Superior temporal gyrus (tissue), 1 donor: ENCODE results near the gene CTBP2.
"Not testable (repeated sequence)": the region's sequence is repeated elsewhere in the genome, so short reads cannot be mapped to it uniquely, and the experiment has no call there.

Experiments
- DNase-seq: peaks from one replicate; pipeline ENCODE4 v3.0.0-alpha.2; 2016; ENCODE audit errors: extremely low spot score

CTBP2 gene

GRCh38 chr10:125158601-125159485 lies 1.5 kb downstream of the CTBP2 start:
- no peak for DNase-seq

GRCh38 chr10:125158275-125158600 lies 2.1 kb downstream of the CTBP2 start:
- DNase-seq: peak; percentile 71

- peak; percentile 41 for DNase-seq
Measured at GRCh38 chr10:125157505-125157904, 2.9 kb downstream of the CTBP2 start.

DNA sequence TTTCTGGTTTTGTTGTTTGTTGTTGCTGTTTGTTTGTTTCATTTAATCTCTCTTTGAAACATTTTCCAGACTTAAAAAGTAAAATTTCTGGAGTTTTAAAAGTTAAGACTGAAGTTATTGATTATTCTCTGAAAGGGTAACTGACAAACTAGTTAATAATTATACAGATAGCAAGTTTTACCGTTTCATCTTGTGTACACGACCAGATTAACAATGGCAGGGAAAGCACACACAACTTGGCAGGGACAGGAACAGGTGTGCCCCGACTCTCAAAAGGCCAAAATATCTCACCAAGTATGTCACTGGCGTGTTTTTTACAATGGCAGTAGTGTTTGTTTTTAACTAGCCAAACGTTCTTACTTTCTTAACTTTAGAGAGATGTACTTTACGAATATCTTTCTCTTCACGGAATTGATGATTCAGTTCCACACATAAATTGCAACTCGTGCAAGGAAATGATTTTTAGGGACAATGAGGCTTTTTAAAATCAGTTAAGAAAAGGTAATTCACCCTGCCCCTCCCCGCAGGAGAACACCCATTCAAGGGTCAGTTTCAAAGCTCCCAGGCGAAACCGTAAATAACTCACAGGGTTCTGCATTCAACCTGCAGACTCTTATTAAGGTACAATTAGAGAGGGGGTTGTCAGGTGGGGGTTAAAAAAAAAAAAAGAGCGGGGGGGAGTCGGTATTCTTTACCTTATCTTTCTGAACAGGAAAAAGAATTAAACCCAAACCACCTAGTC lies 3.5 kb downstream of the CTBP2 start:
- DNase-seq: peak; percentile 38

DNA sequence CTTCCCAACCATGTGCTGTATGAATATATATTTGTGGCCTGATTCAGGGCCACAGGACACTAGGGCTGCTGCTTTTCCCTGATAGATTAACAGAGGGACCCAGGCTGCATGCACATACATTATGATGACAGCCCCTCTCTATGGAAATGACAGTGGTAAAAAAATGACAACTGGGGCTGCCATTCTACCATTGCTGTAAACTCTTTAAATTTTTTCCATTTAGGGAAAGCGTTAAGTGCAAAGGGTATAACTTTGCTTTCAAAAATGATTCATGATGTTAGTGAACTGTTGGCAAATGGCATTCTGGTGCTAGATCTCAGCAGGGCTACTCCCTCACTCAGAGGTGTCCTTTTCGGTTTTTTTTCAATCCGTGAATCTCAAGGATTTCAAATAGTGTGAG lies 4.2 kb downstream of the CTBP2 start:
- DNase-seq: no peak

- peak; percentile 80 for DNase-seq
Measured at GRCh38 chr10:125155101-125155500, 5.3 kb downstream of the CTBP2 start.

DNA sequence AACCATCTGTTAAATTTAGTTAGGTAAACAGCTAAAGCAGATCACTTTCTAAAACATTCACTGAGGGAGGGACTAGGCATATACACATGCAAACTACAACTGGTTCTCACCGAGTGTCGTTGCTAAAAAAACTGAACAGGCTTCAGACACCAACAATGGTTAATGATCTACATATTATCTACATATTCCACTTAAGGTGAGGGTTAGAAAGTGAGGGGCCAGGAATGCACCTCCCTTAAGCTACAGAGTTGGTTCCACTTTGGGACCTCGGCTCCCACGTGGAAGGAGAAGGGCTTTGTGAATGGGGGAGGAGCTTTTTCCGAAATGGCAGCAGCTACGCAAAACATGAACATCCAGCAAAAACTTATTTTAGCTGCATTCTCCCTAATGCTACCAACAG lies 5.8 kb downstream of the CTBP2 start:
- DNase-seq: peak; percentile 50

DNA sequence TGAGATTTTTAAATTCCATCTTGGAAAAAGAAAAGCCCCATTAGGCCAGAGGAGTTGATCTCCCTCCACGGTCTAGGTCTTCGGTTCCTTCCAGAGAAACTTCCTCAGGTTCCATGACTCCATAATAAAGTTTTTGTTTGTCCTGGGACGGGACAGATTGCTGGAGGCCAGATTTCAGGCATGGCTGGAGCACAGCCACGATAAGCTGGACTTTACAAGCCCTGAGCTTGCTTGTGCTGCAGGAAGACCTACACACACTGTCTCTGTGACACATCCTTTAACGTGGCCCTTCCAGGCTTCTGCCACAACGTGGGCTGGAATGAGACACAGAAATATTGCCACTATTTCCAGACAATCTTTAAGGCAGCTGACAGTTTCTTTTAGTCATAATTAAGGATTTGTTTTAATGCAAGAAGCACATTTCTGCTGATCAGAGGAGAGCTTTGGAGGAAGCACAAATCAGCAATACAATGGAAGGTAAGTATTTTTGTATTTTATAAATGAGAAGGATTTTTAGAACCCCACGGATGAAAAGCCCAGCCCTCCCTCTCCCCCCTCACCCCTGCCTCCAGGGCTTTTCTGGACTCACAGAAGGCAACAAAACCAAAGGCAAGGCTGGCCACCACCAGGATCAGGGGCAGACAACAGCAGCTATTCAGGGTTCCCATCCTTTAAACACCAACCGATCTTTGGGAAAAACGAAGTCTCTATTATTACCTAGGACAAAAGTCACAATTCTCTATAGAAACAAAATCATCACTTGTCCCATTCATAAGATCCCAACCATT lies 6.5 kb downstream of the CTBP2 start:
- DNase-seq: peak; percentile 43

DNA sequence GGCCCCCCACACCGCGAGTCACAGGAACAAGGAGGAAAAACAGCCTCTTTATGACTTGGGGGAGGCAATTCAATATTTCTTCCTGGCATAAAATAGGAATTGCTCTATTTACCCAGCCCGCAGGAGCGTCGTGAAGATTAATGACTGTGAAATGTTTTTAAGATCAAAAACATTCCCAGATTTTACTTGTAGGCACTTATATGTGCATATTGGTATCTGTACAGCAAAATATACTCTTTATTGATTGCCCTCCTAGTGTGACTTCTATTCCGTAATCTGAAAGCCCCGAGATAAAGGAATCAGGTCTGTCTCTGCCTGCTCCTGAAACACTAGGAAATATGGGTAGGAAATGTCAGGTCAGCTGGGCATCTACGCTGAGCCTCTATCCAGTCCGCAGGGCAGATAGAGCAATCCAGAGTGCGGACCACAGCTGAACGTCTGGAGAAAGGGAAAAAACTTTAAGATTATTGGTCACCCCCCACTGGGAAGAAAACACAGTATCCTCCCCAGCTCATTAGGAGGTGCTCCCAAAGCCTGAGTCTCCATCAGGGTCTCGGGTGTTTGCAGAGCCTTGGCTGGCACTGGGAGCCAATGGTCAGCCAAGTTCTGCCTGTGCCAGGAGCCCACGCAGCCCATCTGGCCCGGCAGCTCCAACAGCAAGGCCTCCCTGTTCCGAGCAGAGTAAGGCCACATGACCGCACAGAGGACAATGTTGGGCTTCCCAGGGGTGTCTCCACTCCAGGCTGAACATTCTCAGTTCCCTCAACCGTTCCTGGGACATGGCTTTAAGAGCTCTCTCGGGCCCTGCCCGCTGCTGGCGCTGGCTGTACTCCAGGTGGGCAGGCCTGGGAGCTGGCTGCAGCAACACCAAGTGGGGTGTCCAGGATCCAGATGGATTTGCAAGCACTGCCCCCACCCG lies 7.7 kb downstream of the CTBP2 start:
- DNase-seq: peak; percentile 82

GRCh38 chr10:125151553-125152449 lies 8.6 kb downstream of the CTBP2 start:
- DNase-seq: no peak

- DNase-seq: no peak
Measured at GRCh38 chr10:125151170-125151552, 9.2 kb downstream of the CTBP2 start.

DNA sequence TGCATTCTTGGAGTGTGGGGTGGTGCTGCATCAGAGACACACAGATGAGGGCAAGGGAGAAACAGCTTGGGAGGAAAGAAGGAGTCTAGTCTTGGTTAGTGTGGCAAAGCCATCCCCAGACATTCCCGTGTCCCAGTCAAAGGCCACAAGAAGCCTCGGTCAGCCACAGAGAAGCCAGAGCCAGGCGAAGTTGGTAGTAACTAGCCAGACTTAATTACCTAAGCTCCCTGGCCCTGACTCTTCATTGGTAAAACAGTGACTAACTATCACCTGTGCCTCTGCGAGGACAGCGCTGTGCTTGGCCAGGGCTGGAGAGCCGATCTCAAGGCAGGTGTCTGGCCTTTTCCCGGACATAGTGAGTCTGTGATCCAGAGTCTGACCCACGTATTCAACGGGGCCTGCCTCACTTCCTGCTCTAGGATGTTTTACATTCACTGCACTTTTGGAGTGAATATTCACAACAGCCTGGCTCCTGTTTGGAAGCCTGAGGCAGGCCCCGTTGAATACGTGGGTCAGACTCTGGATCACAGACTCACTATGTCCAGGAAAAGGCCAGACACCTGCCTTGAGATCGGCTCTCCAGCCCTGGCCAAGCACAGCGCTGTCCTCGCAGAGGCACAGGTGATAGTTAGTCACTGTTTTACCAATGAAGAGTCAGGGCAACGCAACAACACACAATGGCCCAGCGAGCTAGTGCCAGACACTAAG lies 9.8 kb downstream of the CTBP2 start:
- not testable (repeated sequence) for DNase-seq

DNA sequence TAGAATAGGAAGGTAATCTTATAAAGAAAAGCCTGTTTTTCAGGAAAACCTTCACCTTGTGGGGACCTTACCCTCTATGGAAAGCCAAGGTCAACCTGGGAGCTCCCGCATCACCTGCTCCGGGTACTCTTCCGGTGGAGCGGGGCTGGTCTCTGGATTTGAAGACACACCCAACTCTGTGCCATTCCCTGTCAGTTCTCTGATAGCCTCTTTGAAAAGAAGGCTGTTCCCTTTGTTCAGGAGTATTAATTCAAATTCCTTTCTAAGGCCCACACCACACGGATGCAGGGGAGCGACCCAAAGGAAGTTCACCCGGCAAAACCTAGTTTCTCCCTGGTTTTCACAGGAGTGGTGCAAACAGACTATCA lies 10.7 kb downstream of the CTBP2 start:
- no peak for DNase-seq

DNA sequence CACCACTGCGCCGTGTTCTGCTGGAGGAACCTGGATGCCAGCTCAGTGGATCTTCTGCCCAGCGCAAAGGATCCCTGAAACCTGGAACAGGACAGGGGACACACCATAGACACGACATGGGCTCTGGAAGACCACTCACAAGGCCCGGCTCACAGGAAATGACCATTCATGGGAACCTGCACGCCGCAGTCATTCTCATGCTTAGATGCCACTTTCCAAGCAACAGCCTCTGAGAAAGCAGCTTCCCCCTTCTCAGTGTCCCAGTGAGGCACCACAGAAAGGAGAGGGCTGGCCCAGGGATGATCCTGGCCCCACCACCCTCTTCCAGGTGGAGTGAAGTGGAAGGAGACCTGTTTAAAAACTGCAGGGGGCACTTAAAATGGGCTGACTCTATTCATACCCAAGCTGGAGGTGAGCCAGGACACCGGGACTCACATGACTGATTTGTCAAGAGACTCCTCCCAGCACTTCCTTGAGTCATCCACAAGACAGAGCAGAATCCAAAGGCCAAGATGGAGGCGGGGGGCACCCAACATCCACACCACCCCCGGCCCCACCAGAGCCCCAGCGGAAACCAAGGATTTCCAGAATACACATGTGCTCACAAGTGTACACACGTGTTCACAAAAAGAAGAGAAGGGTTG lies 11.2 kb downstream of the CTBP2 start:
- DNase-seq: no peak

DNA sequence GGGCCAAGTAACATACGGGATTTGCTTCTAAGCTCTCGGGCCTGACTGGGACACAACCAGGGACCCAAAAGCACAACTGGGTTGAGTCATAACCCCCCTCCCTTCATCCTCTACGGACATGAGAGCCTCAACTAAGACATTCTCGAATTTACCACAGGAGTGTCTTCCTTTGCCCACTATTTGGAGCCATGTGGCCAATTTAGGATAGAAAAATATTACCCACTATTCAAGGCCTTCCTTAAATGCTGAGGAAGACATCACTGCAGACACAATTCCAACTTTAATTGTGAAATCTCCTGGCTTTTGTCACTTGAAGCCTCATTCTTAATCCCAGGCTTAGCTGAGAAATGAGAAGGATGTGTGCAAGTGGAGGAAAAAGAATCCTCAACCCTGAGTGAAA lies 11.8 kb downstream of the CTBP2 start:
- no peak for DNase-seq

DNA sequence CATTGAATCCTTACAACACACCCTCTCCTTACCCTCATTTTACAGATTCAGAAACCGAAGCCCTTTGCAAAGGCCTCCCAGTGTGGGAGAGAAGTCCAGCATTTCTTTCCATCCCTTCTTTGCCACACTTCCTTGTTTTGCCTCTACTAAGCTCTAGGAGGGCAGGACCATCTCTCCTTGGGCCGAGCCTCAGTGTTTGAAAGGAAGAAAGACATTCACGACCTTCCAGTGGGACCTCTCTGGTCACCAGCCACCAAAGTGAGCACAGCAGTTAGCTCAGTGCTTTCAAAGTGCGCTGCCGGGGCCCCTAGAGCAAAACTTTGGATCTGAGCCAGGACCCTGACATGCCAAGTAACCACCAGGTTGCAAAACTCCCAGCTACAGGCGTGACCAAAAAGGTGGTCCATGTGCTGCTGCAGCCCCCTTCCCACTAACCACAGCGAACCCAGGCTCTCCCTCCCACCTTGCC lies 12.4 kb downstream of the CTBP2 start:
- no peak for DNase-seq

DNA sequence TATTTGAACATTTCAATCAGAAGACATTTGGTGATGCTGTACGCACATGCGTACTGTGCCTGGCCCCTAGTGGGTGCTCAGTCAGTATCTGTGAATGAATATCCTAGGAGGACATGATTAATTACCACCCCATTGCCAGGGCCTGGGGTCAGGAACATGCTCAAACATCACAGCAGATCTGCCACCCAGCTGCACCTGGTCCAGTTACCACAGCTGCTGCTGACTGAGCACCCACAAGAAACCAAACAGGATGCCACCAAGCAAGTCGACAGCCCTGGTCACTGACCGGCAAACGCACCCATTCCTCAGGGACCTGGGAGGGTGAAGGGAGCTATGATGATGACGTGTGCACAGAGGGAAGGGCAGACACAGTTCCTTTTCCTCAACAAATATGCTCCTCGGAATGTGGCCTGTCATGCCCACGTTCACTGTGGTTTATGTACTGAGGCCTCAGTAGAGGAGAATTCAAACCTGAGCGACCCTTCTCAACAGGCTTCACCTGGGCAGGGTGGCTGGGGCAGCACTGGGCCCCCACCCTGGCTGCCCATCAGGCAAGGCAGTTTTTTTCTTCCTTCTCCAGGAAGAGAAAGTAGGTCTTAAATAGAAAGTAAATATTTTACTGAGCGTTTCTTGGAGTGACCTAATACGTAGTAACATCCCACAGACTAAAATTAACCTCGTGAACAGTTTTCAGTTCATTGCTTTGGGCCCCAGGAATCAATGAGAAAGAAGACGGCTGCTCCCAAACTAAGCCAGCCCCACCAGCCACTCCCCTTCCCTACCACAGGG lies 13.4 kb downstream of the CTBP2 start:
- DNase-seq: no peak

DNA sequence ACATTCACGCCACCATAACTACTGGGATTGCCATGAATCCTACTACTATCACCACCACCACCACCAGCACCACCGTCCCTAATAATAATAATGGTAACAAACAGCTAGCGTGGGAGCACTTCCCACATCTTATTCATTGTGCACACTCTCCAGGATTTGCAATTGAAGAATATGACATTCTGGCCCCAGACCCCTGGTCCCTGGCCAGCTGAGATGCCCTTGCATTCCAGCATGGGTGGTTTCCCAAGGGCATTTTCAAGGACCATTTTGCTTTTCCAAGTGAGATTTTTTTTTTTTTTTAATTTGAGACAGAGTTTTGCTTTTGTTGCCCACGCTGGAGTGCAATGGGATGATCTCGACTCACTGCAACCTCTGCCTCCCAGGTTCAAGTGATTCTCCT lies 14.7 kb downstream of the CTBP2 start:
- DNase-seq: no peak
